H9 (cell line): Measurements from ENCODE around the gene VPS18. TPM values are rescaled to one million over a fixed set of nuclear protein-coding genes. Genes with fewer than 3 reads are reported as not detected.

ENCODE experiments used
- DNase-seq: peaks from one replicate; pipeline ENCODE4 v3.0.0-alpha.2; 2017
- H2AFZ ChIP-seq: one replicate; pipeline ENCODE4 v1.6.1; 2013; ENCODE audit warnings: mild to moderate bottlenecking, low read length, control low read depth, moderate library complexity
- H2AK5ac ChIP-seq: 2 replicates; pipeline ENCODE4 v1.6.1; 2013; ENCODE audit warnings: low read length, control low read depth, mixed read lengths; ENCODE audit not compliant: insufficient read length
- H2BK120ac ChIP-seq: one replicate; pipeline ENCODE4 v1.6.1; 2013; ENCODE audit warnings: low read depth, mild to moderate bottlenecking, low read length, control low read depth, inconsistent platforms; ENCODE audit not compliant: poor library complexity, severe bottlenecking
- H2BK12ac ChIP-seq: 2 replicates; pipeline ENCODE4 v1.6.1; 2013; ENCODE audit warnings: low read length, control low read depth, mixed read lengths, low read depth; ENCODE audit not compliant: insufficient read length
- H2BK15ac ChIP-seq: 2 replicates; pipeline ENCODE4 v1.6.1; 2013; ENCODE audit warnings: low read depth, low read length, control low read depth
- H2BK20ac ChIP-seq: one replicate; pipeline ENCODE4 v1.6.1; 2013; ENCODE audit warnings: low read depth, mild to moderate bottlenecking, low read length, control low read depth, inconsistent platforms; ENCODE audit not compliant: poor library complexity, severe bottlenecking
- H2BK5ac ChIP-seq: 2 replicates; pipeline ENCODE4 v1.6.1; 2013; ENCODE audit warnings: low read length, control low read depth, mixed read lengths; ENCODE audit not compliant: insufficient read length
- H3K14ac ChIP-seq: 2 replicates; pipeline ENCODE4 v1.6.1; 2013; ENCODE audit warnings: low read length, control low read depth; ENCODE audit not compliant: insufficient read depth
- H3K18ac ChIP-seq: 2 replicates; pipeline ENCODE4 v1.6.1; 2013; ENCODE audit warnings: low read depth, mild to moderate bottlenecking, mixed read lengths, low read length, control low read depth; ENCODE audit not compliant: insufficient read length
- H3K23ac ChIP-seq: 2 replicates; pipeline ENCODE4 v1.6.1; 2013; ENCODE audit warnings: low read length, control low read depth, mixed read lengths, low read depth; ENCODE audit not compliant: insufficient read length
- H3K23me2 ChIP-seq: 2 replicates; pipeline ENCODE4 v1.6.1; 2013; ENCODE audit warnings: low read depth, mild to moderate bottlenecking, mixed read lengths, low read length, control low read depth; ENCODE audit not compliant: insufficient read length, poor library complexity, severe bottlenecking
- H3K27ac ChIP-seq: 2 replicates; pipeline ENCODE4 v1.5.1; 2013; ENCODE audit warnings: low read length, control low read depth, mixed read lengths, low read depth; ENCODE audit not compliant: insufficient read length
- H3K27me3 ChIP-seq: 2 replicates; pipeline ENCODE4 v1.6.1; 2013; ENCODE audit warnings: low read length, control low read depth, inconsistent platforms; ENCODE audit not compliant: insufficient read depth
- H3K4ac ChIP-seq: 2 replicates; pipeline ENCODE4 v1.6.1; 2013; ENCODE audit warnings: low read depth, mild to moderate bottlenecking, control low read depth, inconsistent platforms, low read length, moderate library complexity
- H3K4me1 ChIP-seq: 2 replicates; pipeline ENCODE4 v1.6.1; 2013; ENCODE audit warnings: low read length, control low read depth, inconsistent platforms; ENCODE audit not compliant: insufficient read depth
- H3K4me2 ChIP-seq: 2 replicates; pipeline ENCODE4 v1.6.1; 2013; ENCODE audit warnings: low read length, control low read depth, mixed read lengths; ENCODE audit not compliant: insufficient read length, insufficient read depth
- H3K56ac ChIP-seq: 2 replicates; pipeline ENCODE4 v1.6.1; 2013; ENCODE audit warnings: low read depth, mild to moderate bottlenecking, mixed read lengths, low read length, control low read depth; ENCODE audit not compliant: insufficient read length
- H3K79me1 ChIP-seq: 2 replicates; pipeline ENCODE4 v1.6.1; 2013; ENCODE audit warnings: low read depth, mild to moderate bottlenecking, moderate library complexity, low read length, control low read depth, inconsistent platforms; ENCODE audit not compliant: insufficient read depth, poor library complexity, severe bottlenecking
- H3K79me2 ChIP-seq: 2 replicates; pipeline ENCODE4 v1.6.1; 2013; ENCODE audit warnings: low read length, control low read depth, inconsistent platforms; ENCODE audit not compliant: insufficient read depth
- H3K9ac ChIP-seq: 2 replicates; pipeline ENCODE4 v1.6.1; 2013; ENCODE audit warnings: low read length, control low read depth, mixed read lengths; ENCODE audit not compliant: insufficient read length; ENCODE audit errors: extremely low read depth
- H3K9me3 ChIP-seq: one replicate; pipeline ENCODE4 v1.6.1; 2013; ENCODE audit warnings: low read depth, low read length, inconsistent platforms; ENCODE audit not compliant: control insufficient read depth
- H3T11ph ChIP-seq: one replicate; pipeline ENCODE4 v1.6.1; 2013; ENCODE audit warnings: mild to moderate bottlenecking, low read length, control low read depth, inconsistent platforms
- H4K20me1 ChIP-seq: one replicate; pipeline ENCODE4 v1.6.1; 2013; ENCODE audit not compliant: control insufficient read depth, insufficient read length, insufficient read depth
- H4K5ac ChIP-seq: 2 replicates; pipeline ENCODE4 v1.6.1; 2013; ENCODE audit warnings: low read depth, mild to moderate bottlenecking, mixed read lengths, low read length, control low read depth; ENCODE audit not compliant: insufficient read length
- H4K8ac ChIP-seq: replicated peaks from 2 replicates; pipeline ENCODE4 v1.6.1; 2013; ENCODE audit warnings: low read length, control low read depth, mixed read lengths, low read depth; ENCODE audit not compliant: insufficient read length
- H4K91ac ChIP-seq: 2 replicates; pipeline ENCODE4 v1.6.1; 2013; ENCODE audit warnings: low read depth, mild to moderate bottlenecking, moderate library complexity, mixed read lengths, low read length, control low read depth; ENCODE audit not compliant: insufficient read length
- H3K27ac Mint-ChIP-seq, 3 experiments: 2 replicates in 2 of 3; 3 replicates in 1 of 3; pipeline ENCODE4 v1.8.0; 2020 to 2021; ENCODE audit warnings: mixed read lengths in 3 of 3, mild to moderate bottlenecking in 1 of 3, moderate library complexity in 1 of 3
- H3K27me3 Mint-ChIP-seq: 2 replicates; pipeline ENCODE4 v1.8.0; 2021; ENCODE audit warnings: low read depth, mild to moderate bottlenecking, moderate library complexity, mixed read lengths
- H3K36me3 Mint-ChIP-seq, 3 experiments: 2 replicates in 2 of 3; 3 replicates in 1 of 3; pipeline ENCODE4 v1.8.0; 2020 to 2021; ENCODE audit warnings: low read depth in 3 of 3, mixed read lengths in 3 of 3; ENCODE audit not compliant: insufficient read depth in 1 of 3
- H3K4me1 Mint-ChIP-seq, 2 experiments: 2 replicates each; pipeline ENCODE4 v1.8.0; 2020; ENCODE audit warnings: mixed read lengths in 2 of 2
- H3K4me3 Mint-ChIP-seq, 2 experiments: 2 replicates in 1 of 2; 3 replicates in 1 of 2; pipeline ENCODE4 v1.8.0; 2020 to 2021; ENCODE audit warnings: mild to moderate bottlenecking in 2 of 2, mixed read lengths in 2 of 2, moderate library complexity in 1 of 2
- H3K9me3 Mint-ChIP-seq, 2 experiments: 2 replicates in 1 of 2; 3 replicates in 1 of 2; pipeline ENCODE4 v1.8.0; 2020; ENCODE audit warnings: mild to moderate bottlenecking in 2 of 2, mixed read lengths in 2 of 2, moderate library complexity in 1 of 2
- CTCF ChIP-seq: fragments of 200-600 bp; sonication (generic); conservative IDR thresholded peaks from 3 replicates; pipeline ENCODE4 v1.8.0; 2021; ENCODE audit warnings: antibody characterized with exemption, mild to moderate bottlenecking
- WGBS: extraction: QIAGEN DNeasy Blood & Tissue Kit; methylation state at CpG from one replicate; pipeline ENCODE4 v1.1.7; 2013; ENCODE audit warnings: missing lambda C conversion rate, low lambda C conversion rate, mixed read lengths; ENCODE audit not compliant: insufficient read length; ENCODE audit errors: extremely low coverage; 5-methylcytosine and 5-hydroxymethylcytosine counted together
- total RNA-seq: library from RNA; stranded (reverse); gene quantifications from 2 replicates; pipeline ENCODE4 v1.2.1, GENCODE V29; 2021

The VPS18 gene
- total RNA-seq, 1 experiment from 2014 or later: 45.0 TPM

DNA sequence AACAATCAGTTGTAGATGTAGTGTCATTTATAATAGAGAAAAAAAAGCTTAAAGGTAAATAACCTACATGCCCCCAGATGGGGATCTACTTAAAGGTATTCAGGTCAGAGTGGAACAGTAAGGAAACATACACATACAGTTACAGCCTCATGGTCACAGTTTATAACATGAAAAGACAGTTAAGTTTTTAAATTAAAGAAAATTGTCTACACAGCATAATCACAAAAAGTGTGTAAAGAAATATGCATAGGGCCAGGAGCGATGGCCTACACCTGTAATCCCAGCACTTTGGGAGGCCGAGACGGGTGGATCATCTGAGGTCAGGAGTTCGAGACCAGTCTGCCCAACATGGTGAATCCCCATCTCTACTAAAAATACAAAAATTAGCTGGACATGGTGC lies 27.1 kb upstream of the VPS18 start:
- no peak overlapping the region for H3K27ac Mint-ChIP-seq
- no peaks in the 10 kb centered on the region for H3K23me2 ChIP-seq
- H2BK120ac ChIP-seq: no peak overlapping the region
- H3K79me1 ChIP-seq: no peaks in the 10 kb centered on the region
- no peak overlapping the region for H3K4me3 Mint-ChIP-seq
- no peaks in the 10 kb centered on the region for H3K79me2 ChIP-seq
- no peak overlapping the region for H3K9ac ChIP-seq
- H4K5ac ChIP-seq: no peak overlapping the region
- H3K14ac ChIP-seq: no peak overlapping the region
- no peak overlapping the region for H4K91ac ChIP-seq
- no peak overlapping the region for H3K4ac ChIP-seq
- no peak overlapping the region for H3K27ac ChIP-seq
- H3K4me1 Mint-ChIP-seq: peaks cover 11 to 15% of the 10 kb centered on the region in 2 experiments
- no peaks in the 10 kb centered on the region for H3K36me3 Mint-ChIP-seq
- H2AFZ ChIP-seq: no peak overlapping the region
- H3K23ac ChIP-seq: no peak overlapping the region
- H2BK12ac ChIP-seq: no peak overlapping the region
- no peaks in the 10 kb centered on the region for H3K27me3 ChIP-seq
- no CpG with 5 or more reads among the region's 4 CpGs for WGBS
- H3K18ac ChIP-seq: no peak overlapping the region
- H4K20me1 ChIP-seq: no peaks in the 10 kb centered on the region
- H4K8ac ChIP-seq: no peak overlapping the region
- no peak overlapping the region for H2AK5ac ChIP-seq
- H2BK15ac ChIP-seq: no peak overlapping the region
- no peak for TF ChIP-seq CTCF
- no peak overlapping the region for H3T11ph ChIP-seq
- no peak overlapping the region for H2BK20ac ChIP-seq
- no peaks in the 10 kb centered on the region for H3K4me1 ChIP-seq
- H3K4me2 ChIP-seq: no peak overlapping the region
- H3K27me3 Mint-ChIP-seq: peaks cover 6% of the 10 kb centered on the region
- no peak for DNase-seq
- no peaks in the 10 kb centered on the region for H3K9me3 ChIP-seq
- H3K56ac ChIP-seq: no peak overlapping the region
- no peaks in the 10 kb centered on the region for H3K9me3 Mint-ChIP-seq
- H2BK5ac ChIP-seq: no peak overlapping the region
